Measurements from ENCODE around the gene CELSR2. TPM values are rescaled to one million over a fixed set of nuclear protein-coding genes. Genes with fewer than 3 reads are reported as not detected.

Gene CELSR2
- total RNA-seq, 1 experiment from 2014 or later, result 17.1 TPM

- no peaks in the 10 kb centered on the region for H3K27me3 ChIP-seq (ENCODE audit: insufficient read depth, low read length)
- H3K27ac ChIP-seq (ENCODE audit: low read depth, low read length), result peak within 1 kb of the TSS; percentile 80
- intact Hi-C loops (cut with micrococcal nuclease), result no loop called here
- H3K4me2 ChIP-seq (ENCODE audit: low read length), result peak within 1 kb of the TSS; percentile 88
- peaks cover 8 to 23% of the 10 kb centered on the region in 2 experiments; a peak in 2 of 4 replicates for H3K36me3 ChIP-seq (ENCODE audit: control insufficient read depth in 1 of 2, insufficient read depth in 2 of 2, low read length in 2 of 2)
- DNase-seq (ENCODE audit: low read depth, low spot score), result peak; percentile 86
- H3K79me2 ChIP-seq (ENCODE audit: insufficient read depth, low read length), result peaks cover 18% of the 10 kb centered on the region; the same call in 1 of the 2 replicates
- no peak within 1 kb of the TSS for H2AFZ ChIP-seq (ENCODE audit: low read depth, low read length, poor library complexity, severe bottlenecking)
- peak within 1 kb of the TSS; percentile 79 for H3K9ac ChIP-seq (ENCODE audit: low read length)
- H4K20me1 ChIP-seq (ENCODE audit: insufficient read depth), result no peaks in the 10 kb centered on the region
- H3K4me3 ChIP-seq (replicated peaks in 1 of 2; ENCODE audit: low read depth in 1 of 2, low read length in 2 of 2), result peak within 1 kb of the TSS; percentile 78 to 87
- no peaks in the 10 kb centered on the region for H3K9me3 ChIP-seq (ENCODE audit: control insufficient read depth in 1 of 2, insufficient read depth in 1 of 2, low read depth in 1 of 2, low read length in 2 of 2)
- ChIA-PET CTCF (interaction anchor here (0.7 to 1.9 kb wide), 5 partner anchors 113 to 250 kb away, joined by 3 to 18 read pairs (median 4); no protein-coding TSS in a partner anchor), RAD21 (ENCODE audit: low non-redundant PET in 1 of 2, low total read pairs in 2 of 2, uncharacterized antibody in 2 of 2, unreplicated experiment in 2 of 2) (no interaction called here), POLR2A (interaction anchor here (0.6 to 1.1 kb wide), 6 partner anchors 13 to 117 kb away, joined by 3 read pairs; no protein-coding TSS in a partner anchor)
- TSS peak; percentile 96 for BruUV-seq (replicated peaks)
- peaks cover 8 to 15% of the 10 kb centered on the region in 2 experiments; a peak in 3 of 4 replicates for H3K4me1 ChIP-seq (ENCODE audit: control insufficient read depth in 1 of 2, insufficient read depth in 2 of 2, low read length in 2 of 2)
- H3K9me2 ChIP-seq (ENCODE audit: insufficient read depth), result no peaks in the 10 kb centered on the region
- peak; percentile 97 for ATAC-seq
- TF ChIP-seq CTCF (IDR thresholded peaks at IDR 0.05 in 2 of 3, conservative IDR thresholded peaks at IDR 0.05 in 1 of 3; ENCODE audit: borderline replicate concordance in 1 of 3, insufficient read depth in 1 of 3, low read depth in 2 of 3, low read length in 2 of 3) (peak in 2 of 3 experiments; percentile 5 to 18; a peak in 1 of 6 replicates), ZNF274 (IDR thresholded peaks at IDR 0.05; ENCODE audit: low read depth, low read length) (no peak), ZFX (IDR thresholded peaks at IDR 0.05) (no peak), EGR1 (IDR thresholded peaks at IDR 0.05; ENCODE audit: low read depth) (no peak), POLR2AphosphoS5 (IDR thresholded peaks at IDR 0.05; ENCODE audit: low read depth, low read length) (peak; percentile 90), ATF3 (IDR thresholded peaks at IDR 0.05) (no peak), ELF1 (IDR thresholded peaks at IDR 0.05; ENCODE audit: borderline replicate concordance, low read depth) (no peak), EZH2phosphoT487 (IDR thresholded peaks at IDR 0.05; ENCODE audit: borderline replicate concordance) (no peak), FOSL1 (IDR thresholded peaks at IDR 0.05; ENCODE audit: low read depth) (no peak), YY1 (IDR thresholded peaks at IDR 0.05; ENCODE audit: extremely low read depth, insufficient replicate concordance, low read depth, low read length) (peak; percentile 41), ZBTB33 (IDR thresholded peaks at IDR 0.05; ENCODE audit: extremely low read depth, insufficient replicate concordance, low read length) (no peak), SIN3A (IDR thresholded peaks at IDR 0.05; ENCODE audit: low read depth) (peak; percentile 44; the same call in 1 of the 2 replicates), JUND (IDR thresholded peaks at IDR 0.05) (no peak), REST (IDR thresholded peaks at IDR 0.05; ENCODE audit: low read depth) (no peak), CEBPB (IDR thresholded peaks at IDR 0.05; ENCODE audit: low read depth) (no peak), CBX3 (IDR thresholded peaks at IDR 0.05; ENCODE audit: low read depth) (no peak), TCF7L2 (IDR thresholded peaks at IDR 0.05; ENCODE audit: borderline replicate concordance, extremely low read depth, insufficient read depth, insufficient read length) (no peak), SP1 (IDR thresholded peaks at IDR 0.05; ENCODE audit: low read depth) (peak; percentile 64)
Observed at GRCh38 chr1:109282952-109283747, 33.8 kb downstream of the CELSR2 start, which contains the start of gene PSRC1. TSS of gene PSRC1 (minus strand) at chr1:109283145.
